OCI-LY3 (cell line): Measurements from ENCODE around the gene SLC25A10.

Source experiments
- H2AFZ ChIP-seq: fragments of 200-600, 300-600 bp; shearing (Covaris generic); 2 replicates; pipeline ENCODE4 v1.6.0; 2014; ENCODE audit warnings: antibody characterized with exemption, low read depth, low read length
- H3K27ac ChIP-seq: fragments of 200-600, 300-600 bp; sonication (generic); 2 replicates; pipeline ENCODE4 v1.5.1; 2014; ENCODE audit warnings: mild to moderate bottlenecking, low read length, moderate library complexity, mixed read lengths
- H3K27me3 ChIP-seq: fragments of 200-600, 300-600 bp; sonication (generic); 2 replicates; pipeline ENCODE4 v1.6.1; 2014; ENCODE audit warnings: low read depth, low read length, mixed read lengths
- H3K36me3 ChIP-seq: fragments of 200-600, 300-600 bp; sonication (generic); replicated peaks from 2 replicates; pipeline ENCODE3; 2014; ENCODE audit warnings: low read depth, low read length, mixed read lengths
- H3K4me1 ChIP-seq: fragments of 300-600, 200-600 bp; sonication (generic); 2 replicates; pipeline ENCODE4 v1.6.1; 2014; ENCODE audit warnings: low read length, mixed read lengths
- H3K4me2 ChIP-seq: fragments of 200-600, 300-600 bp; sonication (generic); 2 replicates; pipeline ENCODE4 v1.6.1; 2014; ENCODE audit warnings: low read length, mixed read lengths
- H3K4me3 ChIP-seq: fragments of 300-600, 200-600 bp; sonication (generic); 2 replicates; pipeline ENCODE4 v1.5.1; 2014; ENCODE audit warnings: antibody characterized with exemption, mild to moderate bottlenecking, low read length, moderate library complexity
- H3K79me2 ChIP-seq: fragments of 300-600, 200-600 bp; shearing (Covaris generic); 2 replicates; pipeline ENCODE4 v1.6.1; 2014; ENCODE audit warnings: mild to moderate bottlenecking, low read length, mixed read lengths
- H3K9ac ChIP-seq: fragments of 300-600, 200-600 bp; shearing (Covaris generic); 2 replicates; pipeline ENCODE4 v1.6.0; 2014; ENCODE audit warnings: mild to moderate bottlenecking, low read length, moderate library complexity
- H3K9me3 ChIP-seq: fragments of 200-600, 300-600 bp; shearing (Covaris generic); 2 replicates; pipeline ENCODE4 v1.6.1; 2014; ENCODE audit warnings: low read length, mixed read lengths; ENCODE audit not compliant: insufficient read depth
- H4K20me1 ChIP-seq: fragments of 200-600, 300-600 bp; sonication (generic); 2 replicates; pipeline ENCODE4 v1.6.1; 2016; ENCODE audit warnings: low read length, mixed read lengths; ENCODE audit not compliant: insufficient read depth
- CTCF ChIP-seq: fragments of 200-600, 300-600 bp; sonication (generic); IDR thresholded peaks from 2 replicates; pipeline ENCODE4 v1.5.1; 2014; ENCODE audit warnings: antibody characterized with exemption, low read length, low read depth
- EZH2phosphoT487 ChIP-seq: fragments of 200-600 bp; shearing (Covaris generic); IDR thresholded peaks from 2 replicates; pipeline ENCODE4 v1.6.1; 2018; ENCODE audit warnings: antibody characterized with exemption, mixed run types, low read depth

SLC25A10 gene

DNA sequence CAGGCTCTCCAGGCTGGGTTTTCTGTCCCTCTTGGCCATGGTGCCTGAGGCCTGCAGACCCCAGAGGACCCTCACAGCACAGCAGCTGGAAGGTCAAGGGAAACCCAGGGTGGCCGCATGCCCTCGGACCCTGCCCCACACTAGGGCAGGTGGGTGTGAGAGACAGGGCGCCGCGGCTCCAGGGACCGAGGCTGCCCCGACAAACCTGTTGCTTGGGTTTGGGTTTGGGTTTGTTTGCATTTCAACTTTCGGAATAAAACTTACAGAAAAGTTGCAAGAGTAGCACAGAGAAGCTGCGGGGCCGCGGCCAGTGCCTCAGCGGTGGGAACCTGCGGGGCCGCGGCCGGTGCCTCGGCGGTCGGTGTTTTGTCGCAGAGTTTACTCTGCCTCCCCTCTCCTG lies 20.5 kb upstream of the SLC25A10 start:
- TF ChIP-seq CTCF = no peak
- TF ChIP-seq EZH2phosphoT487 = no peak
- no peak overlapping the region for H3K27ac ChIP-seq
- no peaks in the 10 kb centered on the region for H3K27me3 ChIP-seq
- H3K4me3 ChIP-seq = no peak overlapping the region
- H3K9ac ChIP-seq = no peak overlapping the region
- peaks cover 15% of the 10 kb centered on the region for H3K36me3 ChIP-seq
- no peaks in the 10 kb centered on the region for H3K9me3 ChIP-seq
- no peak overlapping the region for H3K4me2 ChIP-seq
- no peaks in the 10 kb centered on the region for H3K4me1 ChIP-seq
- no peak overlapping the region for H2AFZ ChIP-seq
- H4K20me1 ChIP-seq = no peaks in the 10 kb centered on the region
- H3K79me2 ChIP-seq = peaks cover 3% of the 10 kb centered on the region; the same call in 1 of the 2 replicates

GRCh38 chr17:81693509-81694210 lies 18.4 kb upstream of the SLC25A10 start:
- H3K27ac ChIP-seq = no peak overlapping the region
- no peak overlapping the region for H3K4me3 ChIP-seq
- H3K9me3 ChIP-seq = no peaks in the 10 kb centered on the region
- H3K4me2 ChIP-seq = no peak overlapping the region
- H2AFZ ChIP-seq = no peak overlapping the region
- H4K20me1 ChIP-seq = no peaks in the 10 kb centered on the region
- no peak overlapping the region for H3K9ac ChIP-seq
- peaks cover 5% of the 10 kb centered on the region for H3K79me2 ChIP-seq
- no peak for TF ChIP-seq CTCF
- TF ChIP-seq EZH2phosphoT487 = no peak
- no peaks in the 10 kb centered on the region for H3K4me1 ChIP-seq
- no peaks in the 10 kb centered on the region for H3K27me3 ChIP-seq
- peaks cover 31% of the 10 kb centered on the region for H3K36me3 ChIP-seq

- no peaks in the 10 kb centered on the region for H4K20me1 ChIP-seq
- no peak overlapping the region for H3K27ac ChIP-seq
- H3K4me2 ChIP-seq = no peak overlapping the region
- no peaks in the 10 kb centered on the region for H3K4me1 ChIP-seq
- H3K4me3 ChIP-seq = no peak overlapping the region
- no peak for TF ChIP-seq CTCF
- no peak for TF ChIP-seq EZH2phosphoT487
- H3K27me3 ChIP-seq = no peaks in the 10 kb centered on the region
- H3K36me3 ChIP-seq = peaks cover 35% of the 10 kb centered on the region
- peaks cover 15% of the 10 kb centered on the region for H3K79me2 ChIP-seq
- no peaks in the 10 kb centered on the region for H3K9me3 ChIP-seq
- H3K9ac ChIP-seq = no peak overlapping the region
- H2AFZ ChIP-seq = no peak overlapping the region
These were observed 17.3 kb upstream of the SLC25A10 start for GRCh38 chr17:81694810-81695209.

GRCh38 chr17:81695211-81695610 lies 16.9 kb upstream of the SLC25A10 start:
- no peaks in the 10 kb centered on the region for H3K27me3 ChIP-seq
- no peaks in the 10 kb centered on the region for H3K4me1 ChIP-seq
- H4K20me1 ChIP-seq = no peaks in the 10 kb centered on the region
- no peaks in the 10 kb centered on the region for H3K9me3 ChIP-seq
- H3K4me3 ChIP-seq = no peak overlapping the region
- TF ChIP-seq CTCF (no peak), EZH2phosphoT487 (no peak)
- no peak overlapping the region for H3K4me2 ChIP-seq
- peaks cover 15% of the 10 kb centered on the region for H3K79me2 ChIP-seq
- H3K27ac ChIP-seq = no peak overlapping the region
- no peak overlapping the region for H3K9ac ChIP-seq
- peaks cover 35% of the 10 kb centered on the region for H3K36me3 ChIP-seq
- H2AFZ ChIP-seq = no peak overlapping the region
